ENCODE data around the gene AHCTF1. TPM values are rescaled to one million over a fixed set of nuclear protein-coding genes. Genes with fewer than 3 reads are reported as not detected.

Gene AHCTF1
- total and polyA plus RNA-seq, 4 donors, result 4.2 to 17.5 (median 10.6) TPM

GRCh38 chr1:246934765-246935164 is 3.0 kb upstream of the AHCTF1 start:
- Histone ChIP-seq H3K4me1 (ENCODE audit: control insufficient read depth in 4 of 4, insufficient read depth in 4 of 4, low read length in 3 of 4) (peaks cover 3 to 16% (median 11%) of the 10 kb centered on the region in 4 donors), H3K4me3 (ENCODE audit: low read depth in 1 of 3, low read length in 3 of 3) (no peak overlapping the region), H3K9me3 (ENCODE audit: control insufficient read depth in 4 of 4, low read length in 3 of 4) (no peaks in the 10 kb centered on the region), H3K36me3 (ENCODE audit: control insufficient read depth in 4 of 4, insufficient read depth in 3 of 4, low read depth in 1 of 4, low read length in 3 of 4) (no peaks in the 10 kb centered on the region), H3K27me3 (ENCODE audit: control insufficient read depth in 4 of 4, insufficient read depth in 4 of 4, low read length in 3 of 4) (no peaks in the 10 kb centered on the region), H3K27ac (ENCODE audit: low read depth in 1 of 2, low read length in 2 of 2) (no peak overlapping the region), H3K9ac (ENCODE audit: low read depth in 1 of 2, low read length in 2 of 2) (no peak overlapping the region)
- no peak for TF ChIP-seq ZBTB33 (IDR thresholded peaks at IDR 0.05)
- TF ChIP-seq, protein P1, sequence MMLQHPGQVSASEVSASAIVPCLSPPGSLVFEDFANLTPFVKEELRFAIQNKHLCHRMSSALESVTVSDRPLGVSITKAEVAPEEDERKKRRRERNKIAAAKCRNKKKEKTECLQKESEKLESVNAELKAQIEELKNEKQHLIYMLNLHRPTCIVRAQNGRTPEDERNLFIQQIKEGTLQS (IDR thresholded peaks at IDR 0.05), result no peak
- no peak for TF ChIP-seq TAF1 (conservative IDR thresholded peaks at IDR 0.05)
- TF ChIP-seq EGR1 (IDR thresholded peaks at IDR 0.05; ENCODE audit: low read depth in 2 of 2), result no peak
- no peak for TF ChIP-seq HNF4G (IDR thresholded peaks at IDR 0.05)
- no peak for TF ChIP-seq CTCF (IDR thresholded peaks at IDR 0.05; ENCODE audit: low read depth, low read length, missing input control)
- TF ChIP-seq SP1 (IDR thresholded peaks at IDR 0.05), result no peak
- no peak for TF ChIP-seq GABPA (IDR thresholded peaks at IDR 0.05 in 1 of 2, conservative IDR thresholded peaks at IDR 0.05 in 1 of 2)
- no peak for TF ChIP-seq RXRA (IDR thresholded peaks at IDR 0.05)
- TF ChIP-seq YY1 (IDR thresholded peaks at IDR 0.05), result no peak
- no peak for TF ChIP-seq JUND (IDR thresholded peaks at IDR 0.05)
- no peak for TF ChIP-seq RAD21 (IDR thresholded peaks at IDR 0.05)
- TF ChIP-seq FOXA1 (IDR thresholded peaks at IDR 0.05), result no peak
- TF ChIP-seq REST (IDR thresholded peaks at IDR 0.05), result no peak
- TF ChIP-seq HNF4A (conservative IDR thresholded peaks at IDR 0.05), result no peak
- TF ChIP-seq MAX (IDR thresholded peaks at IDR 0.05), result no peak
- TF ChIP-seq FOXA2 (IDR thresholded peaks at IDR 0.05), result no peak
- TF ChIP-seq NR2F2 (IDR thresholded peaks at IDR 0.05), result no peak
- DNase-seq (ENCODE audit: low spot score), result no peak
- 90% methylated on average over 1 of the region's 1 CpG for WGBS
